GM20000 (cell line): Measurements from ENCODE around the gene FCER1G.
"Not testable (repeated sequence)": the region's sequence is repeated elsewhere in the genome, so short reads cannot be mapped to it uniquely, and the experiment has no call there.

Source experiments
- DNase-seq: peaks from one replicate; pipeline ENCODE4 v3.0.0; 2012; ENCODE audit warnings: low spot score
- CTCF ChIP-seq: IDR thresholded peaks from 2 replicates; pipeline ENCODE4 v1.5.1; 2012; ENCODE audit warnings: mild to moderate bottlenecking, control low read depth; ENCODE audit errors: extremely low read depth, missing control alignments

FCER1G gene

GRCh38 chr1:161222175-161223019 lies 7.3 kb downstream of the FCER1G start:
- no peak for DNase-seq
- no peak for TF ChIP-seq CTCF

- no peak for TF ChIP-seq CTCF
- DNase-seq = no peak
Measured at GRCh38 chr1:161223805-161224694, 9.0 kb downstream of the FCER1G start.

- DNase-seq = not testable (repeated sequence)
Measured at GRCh38 chr1:161224695-161225087, 9.6 kb downstream of the FCER1G start.

GRCh38 chr1:161225178-161225533 lies 10.1 kb downstream of the FCER1G start:
- no peak for TF ChIP-seq CTCF
- DNase-seq = no peak

- DNase-seq = peak; percentile 92
- TF ChIP-seq CTCF = peak; percentile 15
Measured at GRCh38 chr1:161225534-161226319, 10.6 kb downstream of the FCER1G start, which contains the start of gene TOMM40L. TOMM40L (plus strand) TSS chr1:161226060; CDS start chr1:161226490, 430 bp downstream.

GRCh38 chr1:161226320-161226711 lies 11.2 kb downstream of the FCER1G start:
- DNase-seq = no peak
- TF ChIP-seq CTCF = no peak

GRCh38 chr1:161226759-161227158 lies 11.7 kb downstream of the FCER1G start:
- DNase-seq = no peak
- TF ChIP-seq CTCF = no peak
